SH-SY5Y (cell line): Measurements from ENCODE around the gene FERMT2.

Experiments used
- GATA2 ChIP-seq: IDR thresholded peaks from 2 replicates; pipeline ENCODE4 v1.6.1; 2011; ENCODE audit warnings: mild to moderate bottlenecking, low read depth, low read length
- GATA3 ChIP-seq: IDR thresholded peaks from 2 replicates; pipeline ENCODE4 v1.6.1; 2011; ENCODE audit warnings: low read depth, mild to moderate bottlenecking, low read length, moderate library complexity

The FERMT2 gene

DNA sequence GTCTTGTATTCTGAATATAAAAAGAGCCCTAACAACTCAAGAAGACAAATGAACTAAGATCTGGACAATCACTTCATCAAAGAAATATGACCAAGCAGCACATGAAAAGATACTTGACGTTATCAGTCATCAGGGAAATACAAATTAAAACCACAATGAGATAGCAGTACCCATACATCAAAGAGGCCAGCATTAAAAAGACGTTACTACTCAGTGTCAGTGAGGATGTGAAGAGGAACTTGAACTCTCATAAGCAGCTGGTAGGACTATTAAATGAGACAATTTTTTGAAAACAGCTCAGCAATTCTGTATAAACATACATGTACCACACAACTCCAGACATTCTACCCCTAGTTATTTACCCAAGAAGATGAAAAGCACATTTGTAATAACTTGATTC lies 55.9 kb downstream of the FERMT2 start:
- TF ChIP-seq GATA3 (no peak), GATA2 (no peak)

DNA sequence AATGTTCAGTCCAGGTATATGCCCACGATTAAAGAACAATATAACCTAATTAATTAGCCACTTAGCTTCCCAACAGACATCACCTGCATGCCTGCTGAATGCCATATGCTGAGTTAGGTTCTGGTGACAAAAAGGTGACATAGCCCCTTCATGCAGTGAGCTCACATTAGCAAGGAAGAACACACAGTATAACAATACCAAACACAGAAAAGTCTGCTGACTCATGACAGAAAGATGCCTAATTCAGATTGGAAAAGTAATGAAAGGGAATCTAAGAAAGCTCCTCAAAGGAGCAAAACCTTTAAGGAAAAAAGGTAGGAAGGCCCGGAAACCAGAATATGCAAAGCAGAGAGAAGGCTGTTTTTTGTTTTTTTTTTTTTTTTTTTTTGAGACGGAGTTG lies 59.0 kb downstream of the FERMT2 start:
- no peak for TF ChIP-seq GATA2
- no peak for TF ChIP-seq GATA3

DNA sequence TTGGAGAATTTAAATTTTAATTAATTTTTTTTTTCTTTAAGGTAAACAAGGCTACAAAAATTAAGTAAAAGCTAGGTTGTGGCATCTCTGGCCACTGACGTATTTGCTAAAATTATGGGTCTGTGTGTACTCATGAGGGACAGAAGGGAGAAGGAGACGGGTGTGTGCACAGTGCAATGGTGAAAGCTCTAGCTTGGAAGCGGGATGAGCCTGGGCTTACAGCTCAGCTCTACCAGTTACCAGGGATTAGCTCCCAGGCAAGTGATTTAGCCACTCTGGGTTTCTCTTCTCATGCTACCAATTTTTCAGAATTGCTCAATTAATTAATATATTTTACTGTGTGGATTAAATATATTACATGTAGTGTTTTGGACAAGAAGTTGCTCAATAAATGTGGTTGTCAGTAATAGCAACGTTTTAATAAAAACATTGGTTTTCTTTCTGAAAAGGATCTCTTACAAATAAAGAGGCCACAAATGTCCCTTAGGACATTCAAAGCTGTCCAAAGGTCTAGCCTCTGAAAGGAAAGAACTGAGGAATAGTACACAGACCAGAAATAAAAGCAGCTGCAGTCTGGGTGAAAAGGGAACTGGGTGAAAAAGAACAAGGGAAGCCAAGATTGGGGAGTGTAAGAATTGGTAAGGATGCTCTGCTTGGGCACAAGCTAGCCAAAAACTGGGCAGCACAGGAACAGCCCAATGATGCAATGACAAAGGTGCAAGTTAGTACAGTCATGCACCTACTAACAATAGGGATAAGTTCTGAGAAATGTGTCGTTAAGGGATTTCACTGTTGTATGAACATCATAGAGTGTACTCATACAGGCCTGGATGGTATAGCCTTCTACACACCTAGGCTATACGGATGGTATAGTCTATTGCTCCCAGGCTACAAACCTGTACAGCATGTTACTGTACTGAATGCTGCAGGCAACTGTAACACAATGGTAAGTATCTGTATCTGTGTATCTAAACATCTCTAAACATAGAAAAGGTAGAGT lies 61.7 kb downstream of the FERMT2 start:
- TF ChIP-seq GATA3 (no peak), GATA2 (no peak)

DNA sequence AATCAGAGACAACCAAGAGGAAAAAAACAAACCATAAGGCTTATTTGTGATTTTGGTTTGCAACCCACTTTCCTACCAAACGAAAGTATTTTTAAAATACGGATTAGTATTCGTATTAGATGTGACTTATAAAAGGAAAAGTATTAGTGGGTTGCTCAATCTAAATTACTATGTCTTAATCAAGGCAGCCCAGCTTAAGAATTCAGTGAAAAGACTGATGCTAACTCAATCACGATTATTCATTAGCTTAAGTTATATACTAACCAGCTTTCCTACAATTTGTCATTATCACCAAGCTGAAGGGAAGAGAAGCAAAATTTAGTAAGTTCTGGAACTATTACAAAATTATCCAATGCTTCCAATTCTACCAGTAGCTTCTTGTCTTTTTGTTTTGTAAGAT lies 62.7 kb downstream of the FERMT2 start:
- no peak for TF ChIP-seq GATA3
- no peak for TF ChIP-seq GATA2

DNA sequence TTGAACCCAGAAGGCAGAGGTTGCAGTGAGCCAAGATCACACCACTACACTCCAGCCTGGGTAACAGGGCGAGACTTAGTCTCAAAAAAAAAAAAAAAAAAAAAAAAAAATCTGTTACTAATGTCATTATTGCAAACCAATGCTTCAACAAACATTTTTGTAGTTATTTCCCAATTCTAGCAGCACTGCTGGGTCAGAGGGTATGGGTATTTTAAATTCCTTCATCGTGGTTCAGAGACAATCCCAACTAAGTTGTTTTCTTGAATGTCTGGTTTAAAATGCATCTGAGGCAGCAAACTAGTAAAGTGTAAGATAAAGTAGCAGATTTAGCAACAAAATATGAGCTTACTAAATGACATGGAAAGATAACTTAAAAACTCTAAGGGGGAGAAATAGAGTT lies 65.6 kb downstream of the FERMT2 start:
- TF ChIP-seq GATA2, result no peak
- TF ChIP-seq GATA3, result no peak

DNA sequence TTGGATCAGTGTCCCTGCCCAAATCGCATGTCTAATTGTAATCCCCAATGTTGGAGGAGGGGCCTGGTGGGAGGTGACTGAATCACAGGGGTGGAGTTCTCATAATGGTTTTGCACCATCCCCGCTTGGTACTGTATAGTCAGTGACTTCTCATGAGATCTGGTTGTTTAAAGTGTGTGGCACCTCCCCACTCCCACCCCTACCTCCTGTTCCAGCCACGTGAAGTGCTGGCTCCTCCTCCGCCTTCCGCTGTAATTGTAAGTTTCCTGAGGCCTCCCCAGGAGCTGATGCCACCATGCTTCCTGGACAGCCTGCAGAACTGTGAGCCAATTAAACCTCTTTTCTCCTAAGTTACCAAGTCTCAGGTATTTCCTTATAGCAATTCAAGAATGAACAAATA lies 67.2 kb downstream of the FERMT2 start:
- TF ChIP-seq GATA3, result no peak
- TF ChIP-seq GATA2, result no peak

DNA sequence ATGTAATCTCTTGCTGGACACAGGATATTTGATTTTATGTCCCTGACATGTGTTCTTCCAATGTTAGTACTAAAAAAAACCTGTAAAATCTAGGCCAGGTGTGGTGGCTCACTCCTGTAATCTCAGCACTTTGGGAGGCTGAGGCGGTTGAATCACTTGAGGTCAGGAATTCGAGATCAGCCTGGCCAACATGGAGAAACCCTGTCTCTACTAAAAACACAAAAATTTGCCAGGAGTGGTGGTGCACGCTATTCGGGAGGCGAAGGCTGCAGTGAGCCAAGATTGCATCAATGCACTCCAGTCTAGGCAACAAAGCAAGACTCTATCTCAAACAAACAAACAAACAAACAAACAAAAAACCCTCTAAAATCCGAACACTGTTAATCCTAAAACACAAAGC lies 68.0 kb downstream of the FERMT2 start:
- no peak for TF ChIP-seq GATA2
- no peak for TF ChIP-seq GATA3

DNA sequence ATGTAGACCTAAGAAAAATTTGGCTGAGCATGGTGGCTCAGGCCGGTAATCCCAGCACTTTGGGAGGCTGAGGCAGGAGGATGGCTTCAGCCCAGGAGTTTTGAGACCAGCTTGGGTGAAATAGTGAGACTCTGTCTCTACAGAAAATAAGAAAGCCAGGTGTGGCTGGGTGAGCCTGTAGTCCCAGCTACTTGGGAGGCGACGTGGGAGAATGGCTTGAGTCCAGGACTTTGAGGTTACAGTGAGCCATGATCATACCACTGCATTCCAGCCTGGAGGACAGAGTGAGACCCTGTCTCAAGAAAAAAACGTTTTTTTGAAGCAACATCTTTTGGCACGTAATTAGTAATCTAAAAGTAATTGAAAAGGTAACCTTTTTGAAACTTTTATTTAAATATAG lies 70.9 kb downstream of the FERMT2 start:
- TF ChIP-seq GATA3 (no peak), GATA2 (no peak)

DNA sequence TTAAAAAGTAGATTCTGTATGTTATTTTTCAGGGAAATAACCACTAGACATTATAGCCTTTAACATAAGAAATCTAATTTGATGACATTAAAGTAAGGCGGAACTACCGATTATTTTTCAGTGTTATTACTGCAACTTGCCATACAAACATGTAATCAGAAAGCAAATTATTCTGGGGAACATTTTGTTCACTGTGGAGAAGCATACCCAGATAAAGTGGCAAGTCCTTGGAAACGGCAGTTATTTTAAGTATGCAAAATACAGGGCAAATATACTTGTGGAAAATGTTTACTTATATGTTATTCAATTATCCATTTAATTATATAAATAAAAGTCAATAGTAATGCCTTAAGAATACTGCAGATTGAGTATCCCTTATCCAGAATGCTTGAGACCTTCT lies 71.9 kb downstream of the FERMT2 start:
- TF ChIP-seq GATA2, result no peak
- no peak for TF ChIP-seq GATA3

DNA sequence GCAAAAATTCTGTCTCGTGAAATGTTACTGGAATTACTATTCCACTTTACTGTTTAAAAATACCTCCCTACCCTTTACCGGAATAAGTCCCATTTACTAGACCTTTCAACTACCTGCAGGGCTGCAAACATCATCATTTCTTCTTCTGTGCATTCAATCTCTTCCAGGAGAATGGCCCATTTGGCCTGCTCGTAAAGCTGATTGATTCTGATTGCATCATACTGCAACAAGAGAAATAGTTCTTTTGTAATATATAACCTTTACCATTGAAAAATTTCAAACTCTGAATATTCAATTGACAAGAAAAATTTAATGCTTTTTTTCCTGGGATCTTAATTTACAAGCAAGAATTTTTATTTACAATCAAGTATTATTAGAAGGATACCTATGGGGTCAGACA lies 72.4 kb downstream of the FERMT2 start:
- TF ChIP-seq GATA3 (no peak), GATA2 (no peak)

DNA sequence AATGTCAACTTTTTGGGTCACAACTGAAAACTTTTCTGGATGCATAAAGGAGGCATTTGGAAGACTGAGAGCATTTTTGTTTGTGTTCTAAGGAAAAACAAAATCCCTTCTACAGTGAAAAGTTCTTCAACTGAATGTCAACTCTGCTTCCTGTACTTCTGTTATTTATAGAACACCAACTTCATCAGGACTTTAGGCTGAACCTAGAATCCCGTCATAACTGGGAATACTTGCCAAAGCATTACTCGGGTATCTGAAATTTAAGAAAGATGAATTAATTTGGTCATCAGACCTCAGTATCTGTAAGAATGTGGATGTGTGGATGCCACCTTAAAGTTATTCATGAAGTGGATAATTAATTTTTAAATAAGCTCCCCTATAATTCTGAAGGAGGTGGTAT lies 73.2 kb downstream of the FERMT2 start:
- TF ChIP-seq GATA3 (no peak), GATA2 (no peak)

DNA sequence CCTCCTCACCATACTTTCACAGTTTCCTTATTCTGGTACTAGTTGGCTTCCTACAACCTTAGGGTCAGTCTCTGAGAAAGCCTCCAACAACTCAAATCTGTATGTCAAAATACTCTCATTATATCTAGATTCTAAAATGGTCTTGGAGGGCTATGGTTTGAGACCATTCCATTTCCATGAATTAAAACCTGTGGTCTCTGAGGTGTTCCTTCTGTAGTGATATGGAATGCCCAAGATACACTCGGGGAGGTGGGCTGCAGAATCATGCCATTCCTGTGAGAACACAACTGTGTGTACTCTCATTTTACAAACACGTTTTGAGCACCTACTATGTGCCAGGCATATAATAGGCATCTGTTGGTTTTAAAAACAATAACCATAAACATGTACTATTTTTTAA lies 74.0 kb downstream of the FERMT2 start:
- TF ChIP-seq GATA3 (no peak), GATA2 (no peak)

DNA sequence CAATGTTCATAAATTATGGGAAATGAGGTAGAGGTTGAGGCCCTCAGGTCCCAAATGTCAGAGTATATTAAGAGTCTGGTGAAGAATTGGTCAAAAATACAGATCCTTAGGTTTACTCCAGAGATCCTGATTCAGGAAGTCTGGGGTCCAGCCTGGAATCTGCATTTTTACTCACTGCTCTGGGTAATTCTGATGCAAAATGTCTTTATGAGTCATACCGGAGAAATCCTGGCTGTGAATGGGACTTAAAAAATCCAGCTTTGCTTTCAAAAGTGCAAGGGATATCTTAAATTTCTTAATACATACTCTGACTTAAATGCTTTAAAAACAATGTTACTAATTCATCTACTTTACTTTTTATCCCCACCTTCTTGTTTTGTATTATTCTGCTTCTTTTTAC lies 74.5 kb downstream of the FERMT2 start:
- TF ChIP-seq GATA3, result no peak
- no peak for TF ChIP-seq GATA2

DNA sequence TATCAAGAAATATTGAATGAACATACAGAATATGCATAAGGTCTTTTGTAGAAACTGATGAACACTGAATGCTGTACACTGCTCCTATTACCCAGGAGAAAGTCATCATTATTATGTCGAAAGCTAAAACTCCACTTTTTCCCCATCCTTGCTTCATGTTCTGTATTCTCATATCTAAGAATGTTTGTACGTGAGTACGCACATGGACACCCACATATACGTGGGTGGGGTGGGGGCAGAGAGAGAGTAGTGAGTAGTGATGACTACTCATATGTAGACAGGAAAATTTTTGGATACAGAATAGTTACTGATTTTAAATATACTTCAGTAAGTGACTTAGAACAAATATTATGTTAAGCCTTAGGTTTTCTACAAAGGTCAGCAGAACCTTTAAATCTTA lies 75.1 kb downstream of the FERMT2 start:
- TF ChIP-seq GATA3 (no peak), GATA2 (no peak)

DNA sequence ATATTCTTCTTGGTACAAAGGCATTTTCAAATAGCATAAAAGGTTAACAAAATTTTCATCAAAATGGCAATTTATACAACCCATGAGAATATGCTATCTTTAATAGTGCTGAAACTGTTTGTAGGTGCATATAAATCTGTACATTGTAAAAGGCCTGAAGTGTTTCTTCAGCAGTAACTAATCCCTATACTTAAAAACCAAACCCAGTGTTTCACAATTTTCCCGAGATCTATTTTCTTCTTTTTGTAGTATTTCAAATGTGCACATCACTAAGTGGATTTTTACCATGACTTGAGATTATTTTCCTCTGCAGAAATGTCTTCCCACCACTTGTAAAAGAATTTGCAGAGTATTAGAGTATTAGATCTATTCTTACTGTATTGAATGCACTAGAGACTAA lies 76.5 kb downstream of the FERMT2 start:
- TF ChIP-seq GATA2, result no peak
